Measurements from ENCODE around the gene LTF.

DNA sequence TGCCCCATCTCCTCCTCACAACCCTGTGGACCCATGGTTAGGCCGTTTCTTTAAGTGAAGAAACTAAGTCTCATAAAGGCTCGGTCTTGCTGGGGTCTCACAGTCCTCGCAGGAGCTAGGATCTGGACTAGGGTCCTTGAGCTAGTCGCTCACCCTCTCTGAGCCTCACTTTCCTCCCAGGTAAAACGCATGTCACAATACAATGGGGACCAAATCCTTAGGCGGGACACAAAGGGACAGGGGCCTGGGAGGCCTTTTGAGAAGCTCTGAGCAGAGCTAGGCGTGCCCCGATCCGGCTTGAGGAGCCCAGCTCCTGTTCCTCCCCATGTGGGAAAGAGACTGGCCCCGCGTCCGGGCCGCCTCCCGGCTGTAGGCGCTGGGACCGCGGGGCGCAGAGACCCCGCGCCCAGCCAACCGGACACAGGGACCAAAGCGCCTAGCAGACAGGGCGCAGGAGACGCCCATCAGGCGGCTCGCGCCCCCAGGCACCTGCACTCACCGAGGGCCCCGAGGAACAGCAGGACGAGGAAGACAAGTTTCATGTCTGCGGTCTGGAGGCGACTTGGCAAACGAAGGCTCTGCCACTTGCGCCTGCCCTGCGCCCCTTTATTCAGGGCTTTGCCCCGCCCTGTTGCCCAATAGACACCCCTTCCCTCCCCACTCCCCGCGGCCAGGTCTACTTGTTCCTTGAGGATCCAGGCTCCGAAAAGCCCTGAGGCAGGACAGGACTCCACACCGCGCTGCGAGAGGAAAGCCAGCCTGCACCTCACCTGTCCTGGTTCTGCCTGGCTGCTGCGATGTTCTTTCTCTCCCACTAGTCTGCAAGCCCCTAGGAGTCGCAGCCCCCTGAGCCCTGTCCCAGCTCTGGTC lies at the start of gene LTF:
- no peak for TF ChIP-seq POLR2AphosphoS5 (IDR thresholded peaks at IDR 0.05; ENCODE audit: low read depth, low read length)
- TF ChIP-seq, protein P1, sequence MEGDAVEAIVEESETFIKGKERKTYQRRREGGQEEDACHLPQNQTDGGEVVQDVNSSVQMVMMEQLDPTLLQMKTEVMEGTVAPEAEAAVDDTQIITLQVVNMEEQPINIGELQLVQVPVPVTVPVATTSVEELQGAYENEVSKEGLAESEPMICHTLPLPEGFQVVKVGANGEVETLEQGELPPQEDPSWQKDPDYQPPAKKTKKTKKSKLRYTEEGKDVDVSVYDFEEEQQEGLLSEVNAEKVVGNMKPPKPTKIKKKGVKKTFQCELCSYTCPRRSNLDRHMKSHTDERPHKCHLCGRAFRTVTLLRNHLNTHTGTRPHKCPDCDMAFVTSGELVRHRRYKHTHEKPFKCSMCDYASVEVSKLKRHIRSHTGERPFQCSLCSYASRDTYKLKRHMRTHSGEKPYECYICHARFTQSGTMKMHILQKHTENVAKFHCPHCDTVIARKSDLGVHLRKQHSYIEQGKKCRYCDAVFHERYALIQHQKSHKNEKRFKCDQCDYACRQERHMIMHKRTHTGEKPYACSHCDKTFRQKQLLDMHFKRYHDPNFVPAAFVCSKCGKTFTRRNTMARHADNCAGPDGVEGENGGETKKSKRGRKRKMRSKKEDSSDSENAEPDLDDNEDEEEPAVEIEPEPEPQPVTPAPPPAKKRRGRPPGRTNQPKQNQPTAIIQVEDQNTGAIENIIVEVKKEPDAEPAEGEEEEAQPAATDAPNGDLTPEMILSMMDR (IDR thresholded peaks at IDR 0.05 in 2 of 3, conservative IDR thresholded peaks at IDR 0.05 in 1 of 3; ENCODE audit: borderline replicate concordance in 1 of 3, insufficient read depth in 1 of 3, low read depth in 2 of 3, low read length in 2 of 3) = no peak
- TF ChIP-seq, protein P2, sequence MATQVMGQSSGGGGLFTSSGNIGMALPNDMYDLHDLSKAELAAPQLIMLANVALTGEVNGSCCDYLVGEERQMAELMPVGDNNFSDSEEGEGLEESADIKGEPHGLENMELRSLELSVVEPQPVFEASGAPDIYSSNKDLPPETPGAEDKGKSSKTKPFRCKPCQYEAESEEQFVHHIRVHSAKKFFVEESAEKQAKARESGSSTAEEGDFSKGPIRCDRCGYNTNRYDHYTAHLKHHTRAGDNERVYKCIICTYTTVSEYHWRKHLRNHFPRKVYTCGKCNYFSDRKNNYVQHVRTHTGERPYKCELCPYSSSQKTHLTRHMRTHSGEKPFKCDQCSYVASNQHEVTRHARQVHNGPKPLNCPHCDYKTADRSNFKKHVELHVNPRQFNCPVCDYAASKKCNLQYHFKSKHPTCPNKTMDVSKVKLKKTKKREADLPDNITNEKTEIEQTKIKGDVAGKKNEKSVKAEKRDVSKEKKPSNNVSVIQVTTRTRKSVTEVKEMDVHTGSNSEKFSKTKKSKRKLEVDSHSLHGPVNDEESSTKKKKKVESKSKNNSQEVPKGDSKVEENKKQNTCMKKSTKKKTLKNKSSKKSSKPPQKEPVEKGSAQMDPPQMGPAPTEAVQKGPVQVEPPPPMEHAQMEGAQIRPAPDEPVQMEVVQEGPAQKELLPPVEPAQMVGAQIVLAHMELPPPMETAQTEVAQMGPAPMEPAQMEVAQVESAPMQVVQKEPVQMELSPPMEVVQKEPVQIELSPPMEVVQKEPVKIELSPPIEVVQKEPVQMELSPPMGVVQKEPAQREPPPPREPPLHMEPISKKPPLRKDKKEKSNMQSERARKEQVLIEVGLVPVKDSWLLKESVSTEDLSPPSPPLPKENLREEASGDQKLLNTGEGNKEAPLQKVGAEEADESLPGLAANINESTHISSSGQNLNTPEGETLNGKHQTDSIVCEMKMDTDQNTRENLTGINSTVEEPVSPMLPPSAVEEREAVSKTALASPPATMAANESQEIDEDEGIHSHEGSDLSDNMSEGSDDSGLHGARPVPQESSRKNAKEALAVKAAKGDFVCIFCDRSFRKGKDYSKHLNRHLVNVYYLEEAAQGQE (IDR thresholded peaks at IDR 0.05; ENCODE audit: low read depth) = no peak
- no peak for TF ChIP-seq CBX3 (IDR thresholded peaks at IDR 0.05; ENCODE audit: low read depth)
- no peak for TF ChIP-seq EZH2 (IDR thresholded peaks at IDR 0.05)
